Left ventricle myocardium inferior (tissue), 1 donor: ENCODE results near the gene IQGAP2. TPM values are rescaled to one million over a fixed set of nuclear protein-coding genes. Genes with fewer than 3 reads are reported as not detected.

ENCODE experiments used
- DNase-seq: peaks from one replicate; pipeline ENCODE4 v3.0.0-alpha.2; 2020
- H3K27ac ChIP-seq: fragments of 200-600 bp; replicated peaks from 2 replicates; pipeline ENCODE4 v1.8.0; 2021
- H3K27me3 ChIP-seq: fragments of 200-600 bp; 2 replicates; pipeline ENCODE4 v1.8.0; 2021; ENCODE audit warnings: low read depth
- H3K36me3 ChIP-seq: fragments of 200-600 bp; 2 replicates; pipeline ENCODE4 v1.8.0; 2021
- H3K4me1 ChIP-seq: fragments of 200-600 bp; 2 replicates; pipeline ENCODE4 v1.8.0; 2021
- H3K4me3 ChIP-seq: fragments of 200-600 bp; 2 replicates; pipeline ENCODE4 v1.8.0; 2021; ENCODE audit warnings: mild to moderate bottlenecking, moderate library complexity
- H3K9me3 ChIP-seq: fragments of 200-600 bp; replicated peaks from 2 replicates; pipeline ENCODE4 v1.8.0; 2021
- intact Hi-C: fragments of 100-400 bp; cut with micrococcal nuclease; formaldehyde crosslinking; loops from one replicate; pipeline ENCODE4 v1.11.0; 2022
- total RNA-seq: library from RNA; stranded (reverse); fragmentation: NEBNext Ultra II Directional; extraction: Animal tissue kit (Norgen Biotek cat#: 25700); gene quantifications from one replicate; pipeline ENCODE4 v1.2.1, GENCODE V29; 2021
- TF ChIP-seq, protein P1 (sequence below): fragments of 200-600 bp; IDR thresholded peaks from 2 replicates; pipeline ENCODE4 v1.8.0; 2021; ENCODE audit warnings: antibody characterized with exemption, mild to moderate bottlenecking, borderline replicate concordance
- donor health status: DM: no; HTN: yes; CAD: no; lungs with severe emphysema.

The IQGAP2 gene
- total RNA-seq, 1 donor from 2014 or later = 4.1 TPM

DNA sequence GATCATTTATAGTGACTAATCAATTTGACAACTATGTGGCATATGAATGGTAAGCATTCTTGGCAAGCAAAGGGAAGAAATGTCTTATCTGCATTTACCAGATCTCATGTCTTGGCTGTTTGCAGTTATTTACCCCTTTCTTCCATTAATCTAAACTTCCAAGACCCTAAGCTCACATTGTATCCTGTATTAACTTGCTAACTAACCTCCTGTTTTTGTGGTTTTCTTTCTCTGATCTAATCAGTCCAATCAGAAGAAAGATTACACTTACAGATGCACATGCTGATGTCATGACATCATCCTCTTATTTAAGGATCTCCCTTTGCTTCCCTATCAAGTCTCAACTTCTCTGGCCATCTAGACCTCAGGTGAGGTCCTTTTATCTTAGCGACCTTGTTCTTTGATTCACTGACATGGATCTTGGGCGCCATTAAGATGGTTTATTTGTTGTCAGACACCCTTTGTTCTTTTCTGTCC, 124.6 kb downstream of the IQGAP2 start:
- intact Hi-C loops = no loop called here
- Histone ChIP-seq H3K27me3 (no peaks in the 10 kb centered on the region), H3K27ac (no peak overlapping the region), H3K36me3 (no peaks in the 10 kb centered on the region), H3K4me1 (no peaks in the 10 kb centered on the region), H3K4me3 (no peak overlapping the region), H3K9me3 (peaks cover 6% of the 10 kb centered on the region)
- DNase-seq = no peak
- TF ChIP-seq, protein P1, sequence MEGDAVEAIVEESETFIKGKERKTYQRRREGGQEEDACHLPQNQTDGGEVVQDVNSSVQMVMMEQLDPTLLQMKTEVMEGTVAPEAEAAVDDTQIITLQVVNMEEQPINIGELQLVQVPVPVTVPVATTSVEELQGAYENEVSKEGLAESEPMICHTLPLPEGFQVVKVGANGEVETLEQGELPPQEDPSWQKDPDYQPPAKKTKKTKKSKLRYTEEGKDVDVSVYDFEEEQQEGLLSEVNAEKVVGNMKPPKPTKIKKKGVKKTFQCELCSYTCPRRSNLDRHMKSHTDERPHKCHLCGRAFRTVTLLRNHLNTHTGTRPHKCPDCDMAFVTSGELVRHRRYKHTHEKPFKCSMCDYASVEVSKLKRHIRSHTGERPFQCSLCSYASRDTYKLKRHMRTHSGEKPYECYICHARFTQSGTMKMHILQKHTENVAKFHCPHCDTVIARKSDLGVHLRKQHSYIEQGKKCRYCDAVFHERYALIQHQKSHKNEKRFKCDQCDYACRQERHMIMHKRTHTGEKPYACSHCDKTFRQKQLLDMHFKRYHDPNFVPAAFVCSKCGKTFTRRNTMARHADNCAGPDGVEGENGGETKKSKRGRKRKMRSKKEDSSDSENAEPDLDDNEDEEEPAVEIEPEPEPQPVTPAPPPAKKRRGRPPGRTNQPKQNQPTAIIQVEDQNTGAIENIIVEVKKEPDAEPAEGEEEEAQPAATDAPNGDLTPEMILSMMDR = no peak

DNA sequence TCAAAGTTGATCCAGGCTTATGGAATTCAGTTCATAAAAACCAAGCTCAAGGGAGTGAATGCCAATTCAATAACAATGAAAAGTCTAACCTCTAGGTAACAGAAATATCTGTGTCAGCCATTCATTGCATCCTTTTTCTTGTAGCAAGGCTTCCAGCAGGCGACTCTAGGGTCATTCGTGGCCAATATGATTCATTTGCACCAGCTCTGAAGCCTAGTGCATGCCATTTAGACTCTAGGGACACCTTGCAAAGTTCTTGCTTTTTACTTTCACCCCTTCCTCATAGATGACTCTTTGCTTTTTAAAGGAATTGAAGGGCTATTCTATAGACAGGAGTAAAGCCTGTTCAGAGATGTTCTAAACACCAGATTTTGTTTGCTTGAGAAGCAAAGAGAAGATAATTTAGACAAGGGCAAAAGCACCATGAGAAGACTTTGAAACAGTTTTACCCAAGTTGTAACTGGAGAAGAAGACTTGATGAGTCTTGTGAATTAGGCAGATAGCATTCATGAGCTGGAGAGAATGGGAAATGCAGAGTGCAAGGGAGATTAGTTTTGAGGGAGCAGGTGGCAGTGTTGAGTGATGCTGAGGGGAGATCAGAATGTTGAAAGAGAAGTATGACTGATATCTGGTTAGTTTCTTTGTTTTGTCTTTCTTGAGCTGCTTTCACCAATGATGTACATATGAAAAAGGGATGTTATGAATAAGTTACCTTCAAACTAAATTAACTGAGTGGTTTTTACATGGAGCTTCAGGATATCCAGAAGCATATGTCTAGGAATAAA, 125.7 kb downstream of the IQGAP2 start:
- DNase-seq = no peak
- Histone ChIP-seq H3K4me1 (no peaks in the 10 kb centered on the region), H3K27ac (no peak overlapping the region), H3K9me3 (peaks cover 6% of the 10 kb centered on the region), H3K36me3 (no peaks in the 10 kb centered on the region), H3K4me3 (no peak overlapping the region), H3K27me3 (no peaks in the 10 kb centered on the region)
- TF ChIP-seq, protein P1 = no peak
- intact Hi-C loops = no loop called here

- intact Hi-C loops = no loop called here
- Histone ChIP-seq H3K36me3 (no peaks in the 10 kb centered on the region), H3K27me3 (no peaks in the 10 kb centered on the region), H3K9me3 (peaks cover 6% of the 10 kb centered on the region), H3K4me3 (no peak overlapping the region), H3K27ac (no peak overlapping the region), H3K4me1 (no peaks in the 10 kb centered on the region)
- DNase-seq = no peak
- TF ChIP-seq, protein P1 = no peak
Observed at GRCh38 chr5:76529464-76530344, 126.6 kb downstream of the IQGAP2 start.

DNA sequence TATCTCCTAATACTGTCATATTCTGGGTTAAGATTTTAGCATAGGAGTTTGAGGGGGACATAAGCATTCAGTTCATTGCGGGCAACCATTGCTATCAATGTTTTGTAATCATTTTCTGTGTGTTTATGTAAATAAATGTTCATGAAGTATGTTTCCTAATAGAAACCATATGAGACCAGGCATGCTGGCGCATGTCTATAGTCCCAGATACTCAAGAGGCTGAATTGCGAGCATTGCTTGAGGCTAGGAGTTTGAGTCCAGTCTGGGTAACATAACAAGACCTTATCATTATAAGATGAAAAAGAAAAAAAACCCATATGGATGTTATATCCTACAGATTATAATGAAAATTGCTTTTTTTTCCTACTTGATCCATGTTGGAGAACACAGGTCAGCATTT, 129.0 kb downstream of the IQGAP2 start:
- Histone ChIP-seq H3K4me1 (no peaks in the 10 kb centered on the region), H3K4me3 (no peak overlapping the region), H3K27me3 (no peaks in the 10 kb centered on the region), H3K9me3 (peaks cover 6% of the 10 kb centered on the region), H3K27ac (no peak overlapping the region), H3K36me3 (no peaks in the 10 kb centered on the region)
- intact Hi-C loops = no loop called here
- no peak for DNase-seq
- TF ChIP-seq, protein P1 = no peak

GRCh38 chr5:76532973-76533372, 129.9 kb downstream of the IQGAP2 start:
- Histone ChIP-seq H3K9me3 (peaks cover 6% of the 10 kb centered on the region), H3K27ac (no peak overlapping the region), H3K4me1 (no peaks in the 10 kb centered on the region), H3K27me3 (no peaks in the 10 kb centered on the region), H3K4me3 (no peak overlapping the region), H3K36me3 (no peaks in the 10 kb centered on the region)
- intact Hi-C loops = no loop called here
- TF ChIP-seq, protein P1 = no peak
- no peak for DNase-seq
